Activated naive CD8-positive, alpha-beta T cell treated with anti-CD3 and anti-CD28 coated beads for 36 hours (primary cell): ENCODE results near the gene SIPA1L3. TPM values are rescaled to one million over a fixed set of nuclear protein-coding genes. Genes with fewer than 3 reads are reported as not detected.

ENCODE experiments used
- DNase-seq: peaks from one replicate; pipeline ENCODE4 v3.0.0; 2021
- H3K27ac Mint-ChIP-seq: one replicate; pipeline ENCODE4 v1.8.0; 2022; ENCODE audit warnings: mild to moderate bottlenecking, moderate library complexity, mixed read lengths
- H3K27me3 Mint-ChIP-seq: one replicate; pipeline ENCODE4 v1.8.0; 2022; ENCODE audit warnings: mild to moderate bottlenecking, mixed read lengths
- H3K36me3 Mint-ChIP-seq: one replicate; pipeline ENCODE4 v1.8.0; 2021; ENCODE audit warnings: mild to moderate bottlenecking, mixed read lengths
- H3K4me1 Mint-ChIP-seq: one replicate; pipeline ENCODE4 v1.8.0; 2021; ENCODE audit warnings: mixed read lengths
- H3K4me3 Mint-ChIP-seq: one replicate; pipeline ENCODE4 v1.8.0; 2022; ENCODE audit warnings: mild to moderate bottlenecking, moderate library complexity, mixed read lengths
- H3K9me3 Mint-ChIP-seq: one replicate; pipeline ENCODE4 v1.8.0; 2022; ENCODE audit warnings: mixed read lengths
- total RNA-seq, 2 experiments: library from RNA; stranded (reverse); gene quantifications; one replicate each; pipeline ENCODE4 v1.2.3, GENCODE V29; 2021

The SIPA1L3 gene
- total RNA-seq, 2 experiments from 2014 or later = 9.1 to 9.7 TPM

DNA sequence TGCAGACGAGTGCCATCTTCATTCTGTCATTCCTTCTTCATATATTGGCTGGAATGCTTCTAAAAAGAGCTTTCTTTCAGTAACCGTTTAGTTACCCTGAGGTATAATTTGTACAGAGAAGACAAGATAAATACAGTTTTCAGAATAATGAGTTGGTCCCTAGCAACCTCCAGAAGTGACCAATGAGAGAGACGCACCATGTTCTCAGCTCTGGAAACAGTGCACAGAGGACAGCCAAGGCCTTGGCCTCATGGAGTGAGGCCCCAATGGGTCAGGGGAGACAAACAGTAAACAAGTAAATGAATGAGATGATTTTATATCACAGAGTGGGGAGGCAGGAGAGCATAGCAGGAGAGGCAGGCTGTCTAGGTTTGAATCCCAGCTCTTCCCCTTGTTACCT is 226.3 kb downstream of the SIPA1L3 start:
- no peaks in the 10 kb centered on the region for H3K36me3 Mint-ChIP-seq
- no peak overlapping the region for H3K4me3 Mint-ChIP-seq

DNA sequence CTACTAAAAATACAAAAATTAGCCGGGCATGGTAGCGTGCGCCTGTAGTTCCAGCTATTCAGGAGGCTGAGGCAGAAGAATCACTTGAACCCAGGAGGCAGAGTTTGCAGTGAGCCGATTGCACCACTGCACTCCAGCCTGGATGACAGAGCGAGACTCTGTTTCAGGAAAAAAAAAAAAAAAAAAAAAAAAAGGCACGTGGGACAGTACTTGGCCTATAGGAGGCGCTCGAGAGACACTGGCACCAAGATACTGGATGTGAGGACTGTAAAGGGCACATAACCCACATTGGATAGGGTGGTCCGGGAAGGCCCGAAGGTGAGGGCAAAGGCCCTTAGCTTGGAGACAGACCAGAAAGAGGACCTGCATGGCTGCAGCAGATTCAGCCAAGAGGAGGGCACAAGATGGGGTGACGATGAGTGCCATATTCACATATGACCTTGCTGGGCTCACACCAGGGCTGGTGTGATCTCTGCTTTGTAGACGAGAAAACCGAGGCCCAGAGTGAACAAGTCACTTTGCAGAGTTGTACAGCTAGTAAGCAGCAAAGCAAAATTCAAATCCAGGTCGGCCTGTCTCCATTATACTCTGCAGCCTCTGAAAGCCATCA is 227.6 kb downstream of the SIPA1L3 start:
- Mint-ChIP-seq H3K36me3 (no peaks in the 10 kb centered on the region), H3K27ac (no peak overlapping the region), H3K9me3 (no peaks in the 10 kb centered on the region), H3K4me3 (no peak overlapping the region), H3K4me1 (no peaks in the 10 kb centered on the region), H3K27me3 (no peaks in the 10 kb centered on the region)
- DNase-seq = peak; percentile 8

More for the DNA sequence above, 226.3 kb downstream of the SIPA1L3 start:
- Mint-ChIP-seq H3K4me1 (no peaks in the 10 kb centered on the region), H3K27me3 (no peaks in the 10 kb centered on the region), H3K27ac (no peak overlapping the region), H3K9me3 (no peaks in the 10 kb centered on the region)
- DNase-seq = no peak

DNA sequence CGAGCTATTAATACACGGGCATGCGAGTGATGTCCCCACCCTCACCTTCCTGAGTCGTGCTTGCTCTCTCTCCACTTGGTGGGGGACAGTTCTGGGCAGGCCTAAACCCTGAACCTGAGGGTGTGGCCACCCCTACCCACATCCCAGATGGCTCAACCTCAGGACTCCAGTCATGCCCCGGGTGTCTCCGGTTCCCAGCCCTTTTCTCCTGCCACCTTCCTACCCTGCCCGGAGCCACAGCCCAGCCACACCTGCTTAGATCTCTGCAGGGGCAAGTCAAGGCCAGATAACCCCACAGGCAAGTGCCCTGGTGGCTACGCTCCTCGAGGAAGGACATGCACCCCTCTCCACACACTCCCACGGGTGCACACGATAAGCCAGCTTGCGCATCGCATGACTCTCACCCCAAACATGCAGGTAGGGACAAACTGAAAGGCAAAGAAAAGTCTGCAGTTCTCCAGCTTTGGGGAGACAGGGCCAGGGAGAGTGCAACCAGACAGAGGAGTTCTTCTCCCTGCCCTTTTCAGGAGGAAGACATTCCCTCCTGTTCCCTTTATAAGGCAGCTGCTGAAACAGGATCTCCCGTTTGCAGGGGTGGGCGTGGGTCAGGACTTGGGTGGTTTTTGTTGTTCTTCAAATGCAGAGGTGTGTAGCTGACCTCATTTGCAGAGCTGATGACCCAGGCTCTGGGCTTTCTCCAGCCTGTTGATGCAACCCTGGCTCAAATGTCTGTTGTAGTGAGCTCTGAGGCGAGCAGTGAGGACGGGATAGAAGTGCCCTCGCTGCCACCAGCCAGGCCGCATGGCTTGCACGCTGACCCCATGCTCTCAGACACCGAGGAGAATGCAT is 228.4 kb downstream of the SIPA1L3 start:
- H3K27ac Mint-ChIP-seq = no peak overlapping the region
- no peak overlapping the region for H3K4me3 Mint-ChIP-seq
- H3K36me3 Mint-ChIP-seq = no peaks in the 10 kb centered on the region
- no peaks in the 10 kb centered on the region for H3K27me3 Mint-ChIP-seq
- no peaks in the 10 kb centered on the region for H3K4me1 Mint-ChIP-seq
- DNase-seq = no peak
- H3K9me3 Mint-ChIP-seq = no peaks in the 10 kb centered on the region

DNA sequence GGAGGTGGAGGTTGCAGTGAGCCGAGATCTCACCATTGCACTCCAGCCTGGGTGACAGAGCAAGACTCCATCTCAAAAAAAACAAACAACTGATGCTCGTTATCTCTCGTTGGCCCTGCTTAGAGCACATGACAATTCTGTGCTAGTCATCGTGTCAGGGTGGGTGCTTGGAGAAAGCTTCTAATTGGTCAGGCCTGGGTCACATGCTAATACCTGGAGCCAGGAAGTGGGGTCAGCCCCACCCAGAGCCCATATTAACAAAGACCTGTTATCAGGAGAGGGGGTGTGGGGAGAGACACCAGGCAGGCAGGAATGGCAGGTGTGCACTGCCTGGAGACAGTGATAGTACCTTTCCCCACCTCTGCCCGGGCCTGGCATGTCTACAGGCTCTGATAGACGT is 232.1 kb downstream of the SIPA1L3 start:
- H3K27me3 Mint-ChIP-seq = no peaks in the 10 kb centered on the region
- no peak overlapping the region for H3K4me3 Mint-ChIP-seq
- peaks cover 6% of the 10 kb centered on the region for H3K4me1 Mint-ChIP-seq
- no peak overlapping the region for H3K27ac Mint-ChIP-seq
- H3K9me3 Mint-ChIP-seq = no peaks in the 10 kb centered on the region
- H3K36me3 Mint-ChIP-seq = no peaks in the 10 kb centered on the region
- DNase-seq = no peak

DNA sequence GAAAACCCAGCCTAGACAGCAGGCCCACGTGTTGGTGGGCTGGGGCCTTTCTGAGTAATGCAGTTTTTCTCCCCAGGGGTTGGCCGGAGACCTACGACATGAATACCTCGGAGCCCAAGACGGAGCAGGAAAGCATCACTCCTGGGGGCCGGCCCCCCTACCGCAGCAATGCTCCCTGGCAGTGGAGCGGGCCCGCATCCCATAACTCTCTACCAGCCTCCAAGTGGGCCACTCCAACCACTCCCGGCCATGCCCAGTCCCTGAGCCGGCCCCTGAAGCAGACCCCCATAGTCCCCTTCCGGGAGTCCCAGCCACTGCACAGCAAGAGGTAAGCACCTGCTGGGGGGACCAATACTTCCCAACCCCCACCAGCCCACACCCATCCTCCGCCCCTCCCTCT is 234.1 kb downstream of the SIPA1L3 start:
- H3K4me3 Mint-ChIP-seq = no peak overlapping the region
- H3K9me3 Mint-ChIP-seq = no peaks in the 10 kb centered on the region
- no peaks in the 10 kb centered on the region for H3K27me3 Mint-ChIP-seq
- DNase-seq = no peak
- no peaks in the 10 kb centered on the region for H3K36me3 Mint-ChIP-seq
- H3K27ac Mint-ChIP-seq = no peak overlapping the region
- peaks cover 6% of the 10 kb centered on the region for H3K4me1 Mint-ChIP-seq

DNA sequence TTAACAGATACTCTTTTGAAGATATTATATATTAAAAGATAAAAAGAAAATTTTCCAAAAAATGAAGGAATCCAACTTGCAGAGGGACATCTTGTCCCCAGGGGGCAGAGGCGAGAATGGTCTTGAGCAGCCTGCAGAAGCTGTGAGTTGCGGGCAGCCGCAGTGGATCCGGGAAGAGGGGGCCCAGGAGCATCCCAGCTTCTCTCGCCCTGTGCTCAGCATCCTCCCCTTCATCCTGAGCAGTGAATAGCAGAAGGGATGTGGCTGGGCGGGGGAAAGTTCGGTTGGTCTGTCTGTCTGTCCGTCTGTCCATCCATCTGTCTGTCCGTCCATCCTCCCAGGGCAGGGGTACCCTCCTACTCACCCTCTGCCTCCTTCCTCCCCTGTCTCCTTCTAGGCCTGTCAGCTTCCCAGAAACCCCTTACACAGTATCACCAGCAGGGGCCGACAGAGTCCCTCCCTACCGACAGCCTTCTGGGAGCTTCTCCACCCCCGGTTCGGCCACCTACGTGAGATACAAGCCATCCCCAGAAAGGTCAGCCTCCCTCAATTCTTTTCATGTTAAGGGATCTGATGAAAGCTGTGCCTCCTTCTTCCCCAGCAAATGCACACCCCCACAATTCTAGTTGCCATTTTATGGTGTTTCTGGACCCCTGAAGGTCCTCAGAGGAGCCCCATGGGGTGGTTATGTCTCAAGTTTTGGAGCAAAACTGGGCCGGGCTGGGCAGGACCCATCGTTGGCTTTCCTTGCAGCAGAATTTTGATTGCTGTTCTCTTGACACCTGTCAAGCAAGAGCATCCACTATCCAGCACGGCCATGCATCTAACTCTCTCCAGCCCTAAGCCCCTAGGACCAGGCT is 235.4 kb downstream of the SIPA1L3 start:
- Mint-ChIP-seq H3K27ac (no peak overlapping the region), H3K4me3 (no peak overlapping the region), H3K27me3 (no peaks in the 10 kb centered on the region), H3K36me3 (no peaks in the 10 kb centered on the region), H3K9me3 (no peaks in the 10 kb centered on the region), H3K4me1 (peaks cover 6% of the 10 kb centered on the region)
- peak; percentile 50 for DNase-seq

DNA sequence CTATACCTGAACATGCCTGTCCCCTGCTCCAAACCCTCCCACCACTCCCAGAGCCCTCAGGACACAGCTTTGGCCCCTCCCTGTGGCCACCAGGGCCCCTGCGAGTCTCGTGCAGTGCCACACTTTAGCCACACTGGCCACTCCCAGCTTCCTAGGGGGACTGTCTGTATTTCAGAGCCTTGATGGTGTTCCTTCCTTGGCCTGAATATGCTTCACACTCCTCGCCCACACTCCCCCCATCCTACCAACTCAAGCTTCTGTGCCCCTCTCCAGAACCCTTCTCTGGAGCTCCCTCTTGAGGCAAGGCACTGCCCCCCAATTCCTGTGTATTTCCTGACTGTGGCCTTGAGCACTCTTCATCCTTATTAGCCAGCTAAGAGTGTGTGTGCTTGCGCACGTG is 236.8 kb downstream of the SIPA1L3 start:
- no peak for DNase-seq
- Mint-ChIP-seq H3K27ac (no peak overlapping the region), H3K36me3 (no peaks in the 10 kb centered on the region), H3K4me1 (peaks cover 6% of the 10 kb centered on the region), H3K27me3 (no peaks in the 10 kb centered on the region), H3K4me3 (no peak overlapping the region), H3K9me3 (no peaks in the 10 kb centered on the region)

DNA sequence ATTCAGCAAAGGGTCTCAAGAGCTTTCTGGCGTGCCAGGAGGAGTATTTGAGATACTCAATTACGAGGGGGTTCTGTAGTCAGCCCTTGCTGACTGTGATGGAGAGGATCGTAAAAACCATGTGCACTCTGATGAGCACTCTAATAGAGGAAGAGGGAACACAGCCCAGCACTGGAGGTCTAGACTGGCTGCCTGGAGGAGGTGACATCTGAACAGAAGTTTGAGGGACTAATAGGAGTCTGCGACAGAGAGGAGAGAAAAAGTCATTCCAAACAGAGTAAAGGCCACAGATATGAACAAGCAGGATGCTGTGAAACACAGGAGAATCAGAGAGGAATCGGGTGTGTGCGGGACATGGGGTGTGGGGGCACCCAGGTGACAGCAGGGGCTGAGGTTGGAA is 237.7 kb downstream of the SIPA1L3 start:
- Mint-ChIP-seq H3K4me3 (no peak overlapping the region), H3K36me3 (no peaks in the 10 kb centered on the region), H3K9me3 (no peaks in the 10 kb centered on the region), H3K4me1 (peaks cover 6% of the 10 kb centered on the region), H3K27me3 (no peaks in the 10 kb centered on the region), H3K27ac (no peak overlapping the region)
- no peak for DNase-seq

DNA sequence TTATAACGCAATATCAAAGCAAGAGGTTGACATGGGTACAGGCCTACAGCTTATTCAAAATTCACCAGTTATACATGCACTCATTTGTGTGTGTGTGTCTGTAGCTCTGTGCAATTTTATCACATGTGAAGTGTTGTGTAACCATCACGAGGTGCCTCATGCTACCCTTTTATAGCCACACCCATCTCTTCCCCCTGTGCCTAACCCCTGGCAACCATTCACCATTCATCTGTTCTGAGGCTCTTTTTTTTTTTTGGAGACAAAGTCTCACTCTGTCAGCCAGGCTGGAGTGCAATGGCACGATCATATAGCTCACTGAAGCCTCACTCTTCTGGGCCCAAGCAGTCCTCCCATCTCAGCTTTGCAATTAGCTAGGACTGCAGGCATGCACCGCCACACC is 238.6 kb downstream of the SIPA1L3 start:
- no peaks in the 10 kb centered on the region for H3K27me3 Mint-ChIP-seq
- no peak for DNase-seq
- no peak overlapping the region for H3K4me3 Mint-ChIP-seq
- H3K4me1 Mint-ChIP-seq = peaks cover 6% of the 10 kb centered on the region
- H3K36me3 Mint-ChIP-seq = no peaks in the 10 kb centered on the region
- H3K9me3 Mint-ChIP-seq = no peaks in the 10 kb centered on the region
- no peak overlapping the region for H3K27ac Mint-ChIP-seq

DNA sequence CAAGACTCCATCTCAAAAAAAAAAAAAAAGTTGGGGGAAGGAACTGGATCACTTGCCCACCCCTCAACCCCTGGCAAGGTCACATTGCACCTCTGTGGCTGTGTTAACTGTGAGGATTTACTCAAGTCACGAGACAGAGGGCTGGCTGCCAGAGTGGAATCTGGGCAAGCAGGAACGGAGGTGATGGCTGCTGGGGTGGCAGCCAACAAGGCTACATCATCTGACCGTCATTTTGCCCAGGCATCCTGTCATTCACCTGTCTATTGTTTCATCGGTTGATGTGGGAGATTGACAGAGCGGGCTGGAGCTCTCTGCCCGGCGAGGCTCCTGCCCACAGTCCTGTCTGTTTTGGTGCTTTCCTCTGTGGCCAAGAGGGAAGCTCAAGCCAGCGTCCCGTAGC is 241.3 kb downstream of the SIPA1L3 start:
- Mint-ChIP-seq H3K27ac (no peak overlapping the region), H3K27me3 (no peaks in the 10 kb centered on the region), H3K36me3 (no peaks in the 10 kb centered on the region), H3K4me1 (no peaks in the 10 kb centered on the region), H3K4me3 (no peak overlapping the region), H3K9me3 (no peaks in the 10 kb centered on the region)
- no peak for DNase-seq

DNA sequence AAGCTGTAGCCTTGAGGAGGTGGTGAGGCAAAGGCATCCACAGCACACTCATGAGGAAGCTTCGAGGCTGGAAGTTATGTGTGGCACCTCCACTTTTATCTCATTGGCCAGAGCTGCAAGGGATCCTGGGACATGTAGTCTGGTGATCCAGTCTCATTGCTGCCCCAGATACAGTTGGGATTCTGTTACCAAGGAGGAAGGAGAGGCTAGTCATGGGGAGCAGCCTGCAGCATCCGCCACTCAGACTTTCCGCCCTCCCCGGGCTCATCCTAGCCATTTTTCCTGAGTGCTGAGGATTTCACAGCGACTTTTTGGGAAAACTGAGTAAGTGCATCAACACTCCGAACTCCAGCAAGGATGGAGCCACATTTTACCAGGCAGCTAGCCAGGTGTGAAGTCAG is 242.7 kb downstream of the SIPA1L3 start:
- H3K4me3 Mint-ChIP-seq = no peak overlapping the region
- no peak overlapping the region for H3K27ac Mint-ChIP-seq
- DNase-seq = no peak
- no peaks in the 10 kb centered on the region for H3K4me1 Mint-ChIP-seq
- H3K36me3 Mint-ChIP-seq = no peaks in the 10 kb centered on the region
- no peaks in the 10 kb centered on the region for H3K9me3 Mint-ChIP-seq
- H3K27me3 Mint-ChIP-seq = no peaks in the 10 kb centered on the region

DNA sequence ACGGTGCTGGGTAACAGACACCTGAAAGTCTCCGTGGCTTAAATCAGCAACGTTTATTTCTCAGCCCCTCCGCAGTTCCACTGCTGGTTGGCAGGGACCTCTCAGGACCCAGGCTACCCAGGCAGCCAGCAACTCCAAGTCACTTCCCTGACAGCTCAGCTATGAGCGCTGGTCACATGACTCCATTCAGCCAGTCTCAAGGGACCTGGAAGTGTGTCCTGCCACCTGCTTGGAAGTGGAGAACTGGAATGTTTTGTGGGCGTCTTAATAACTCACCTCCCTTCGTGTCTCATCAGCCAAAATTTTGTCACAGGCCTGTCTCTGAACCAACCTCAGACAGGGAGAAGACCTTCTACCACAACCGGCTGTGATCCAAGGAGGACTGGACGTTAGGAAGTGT is 244.2 kb downstream of the SIPA1L3 start:
- no peaks in the 10 kb centered on the region for H3K9me3 Mint-ChIP-seq
- H3K4me1 Mint-ChIP-seq = no peaks in the 10 kb centered on the region
- no peak overlapping the region for H3K27ac Mint-ChIP-seq
- no peaks in the 10 kb centered on the region for H3K36me3 Mint-ChIP-seq
- no peak for DNase-seq
- no peaks in the 10 kb centered on the region for H3K27me3 Mint-ChIP-seq
- H3K4me3 Mint-ChIP-seq = no peak overlapping the region

DNA sequence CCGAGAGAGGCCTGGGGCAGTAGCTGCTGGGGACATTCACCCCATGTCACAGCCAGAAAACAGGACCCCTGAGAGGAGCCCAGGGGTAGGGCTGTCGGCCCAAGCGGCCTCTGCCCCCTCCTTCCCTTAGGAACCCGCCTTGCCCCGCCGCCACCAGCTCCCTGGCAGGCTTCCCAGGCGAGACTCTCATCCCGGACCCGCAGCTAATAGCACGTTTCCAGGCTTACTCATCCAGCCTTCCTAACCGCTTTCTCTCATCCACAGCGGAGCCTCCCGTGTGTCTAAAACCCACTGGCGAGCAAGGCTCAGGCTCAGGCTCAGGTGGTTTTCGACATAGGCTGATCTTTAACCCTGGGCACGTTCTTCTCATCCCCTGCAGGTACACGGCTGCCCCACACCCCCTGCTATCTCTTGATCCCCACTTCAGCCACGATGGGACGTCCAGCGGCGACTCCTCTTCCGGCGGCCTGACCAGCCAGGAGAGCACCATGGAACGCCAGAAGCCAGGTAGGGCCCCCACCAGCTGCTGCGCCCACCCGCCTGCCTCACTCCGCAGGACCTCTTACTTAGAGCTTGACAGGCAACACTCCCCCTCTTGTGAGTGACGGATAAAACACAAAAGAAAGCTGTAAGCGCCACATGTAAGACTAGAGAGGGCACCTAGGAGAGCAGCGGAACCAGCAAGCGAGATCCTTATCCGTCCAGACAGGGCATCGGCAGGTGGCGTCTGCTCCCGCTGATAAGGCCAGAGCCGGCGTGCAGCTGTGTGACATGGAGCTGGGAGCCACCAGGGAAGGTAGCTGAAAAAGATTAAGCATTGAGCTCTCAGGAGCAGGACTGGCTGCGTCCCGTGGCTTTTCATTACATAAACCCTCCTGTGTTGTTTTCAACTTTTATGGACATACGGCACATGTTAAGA is 245.7 kb downstream of the SIPA1L3 start:
- Mint-ChIP-seq H3K4me1 (no peaks in the 10 kb centered on the region), H3K36me3 (no peaks in the 10 kb centered on the region), H3K27ac (no peak overlapping the region), H3K27me3 (no peaks in the 10 kb centered on the region), H3K4me3 (no peak overlapping the region), H3K9me3 (no peaks in the 10 kb centered on the region)
- no peak for DNase-seq

DNA sequence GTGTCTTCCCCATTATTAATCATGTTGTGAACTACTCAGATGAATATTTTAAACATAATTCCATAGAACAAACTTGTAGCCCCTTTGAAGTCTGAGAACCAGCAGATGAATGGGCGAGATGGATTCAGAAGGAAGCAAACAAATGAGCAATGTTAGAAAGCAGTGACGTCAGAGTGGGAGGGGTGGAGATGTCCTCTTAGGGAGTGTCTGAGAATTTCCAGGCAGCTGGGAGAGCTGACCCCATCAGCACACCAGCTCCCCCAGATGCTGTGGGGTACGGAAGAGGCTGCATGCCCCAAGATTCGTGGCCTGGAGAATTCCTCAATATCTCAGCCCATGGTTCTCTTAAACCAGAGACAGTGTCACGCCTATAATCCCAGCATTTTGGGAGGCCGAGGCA is 248.4 kb downstream of the SIPA1L3 start:
- H3K4me1 Mint-ChIP-seq = no peaks in the 10 kb centered on the region
- no peaks in the 10 kb centered on the region for H3K9me3 Mint-ChIP-seq
- no peak overlapping the region for H3K4me3 Mint-ChIP-seq
- H3K27me3 Mint-ChIP-seq = no peaks in the 10 kb centered on the region
- DNase-seq = no peak
- peaks cover 4% of the 10 kb centered on the region for H3K36me3 Mint-ChIP-seq
- no peak overlapping the region for H3K27ac Mint-ChIP-seq
